Subcutaneous adipose tissue (tissue), 4 donors: ENCODE data around the gene SLC9A3. TPM values are rescaled to one million over a fixed set of nuclear protein-coding genes. Genes with fewer than 3 reads are reported as not detected.

Experiments
- CTCF ChIP-seq: fragments of 450-650 bp; IDR thresholded peaks from one replicate; pipeline ENCODE4 v1.5.1; 2016; ENCODE audit warnings: low read depth, mild to moderate bottlenecking, control low read depth, antibody characterized with exemption, moderate library complexity
- total RNA-seq, 4 donors: library from RNA; depleted of rRNA; stranded (reverse); fragments of >200 nt; gene quantifications; one replicate each; pipeline ENCODE4 v1.1.0, GENCODE V29; 2016

SLC9A3 gene
- total RNA-seq, 4 donors from 2014 or later = 1.3 to 2.3 (median 1.6) TPM

DNA sequence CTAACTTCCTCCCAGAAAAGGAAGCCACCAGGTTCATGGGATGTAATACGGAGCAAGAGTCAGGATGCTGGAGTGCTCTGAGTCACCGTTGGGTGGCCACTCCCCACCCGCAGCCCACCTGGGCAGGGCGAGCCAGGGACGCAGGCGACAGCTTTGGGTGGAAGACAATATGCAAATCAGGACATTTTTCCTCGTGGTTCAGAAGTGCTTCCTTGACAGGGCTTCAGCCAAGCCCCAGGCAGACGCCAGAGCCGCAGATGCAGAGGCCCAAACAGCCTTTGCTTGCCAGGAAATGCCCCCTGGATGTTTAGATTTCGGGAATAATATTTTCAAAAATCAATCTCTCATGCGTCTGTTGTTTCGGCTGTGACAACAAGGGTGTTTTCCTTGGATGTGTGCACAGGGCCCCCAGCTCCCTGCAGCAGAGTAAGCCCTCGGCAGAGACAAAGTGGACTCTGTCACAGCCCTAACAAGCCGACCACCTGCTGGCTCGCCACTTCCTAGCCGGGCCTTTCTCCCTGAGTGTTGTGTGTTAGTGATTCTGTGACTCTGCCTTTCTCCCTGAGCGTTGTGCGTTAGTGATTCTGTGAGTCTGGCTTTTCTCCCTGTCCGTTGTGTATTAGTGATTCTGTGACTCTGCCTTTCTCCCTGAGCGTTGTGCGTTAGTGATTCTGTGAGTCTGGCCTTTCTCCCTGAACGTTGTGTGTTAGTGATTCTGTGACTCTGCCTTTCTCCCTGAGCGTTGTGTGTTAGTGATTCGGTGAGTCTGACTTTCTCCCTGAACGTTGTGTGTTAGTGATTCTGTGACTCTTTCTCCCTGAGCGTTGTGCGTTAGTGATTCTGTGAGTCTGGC, 11.8 kb upstream of the SLC9A3 start:
- TF ChIP-seq CTCF = no peak

GRCh38 chr5:534743-535671, 10.8 kb upstream of the SLC9A3 start:
- TF ChIP-seq CTCF = no peak

DNA sequence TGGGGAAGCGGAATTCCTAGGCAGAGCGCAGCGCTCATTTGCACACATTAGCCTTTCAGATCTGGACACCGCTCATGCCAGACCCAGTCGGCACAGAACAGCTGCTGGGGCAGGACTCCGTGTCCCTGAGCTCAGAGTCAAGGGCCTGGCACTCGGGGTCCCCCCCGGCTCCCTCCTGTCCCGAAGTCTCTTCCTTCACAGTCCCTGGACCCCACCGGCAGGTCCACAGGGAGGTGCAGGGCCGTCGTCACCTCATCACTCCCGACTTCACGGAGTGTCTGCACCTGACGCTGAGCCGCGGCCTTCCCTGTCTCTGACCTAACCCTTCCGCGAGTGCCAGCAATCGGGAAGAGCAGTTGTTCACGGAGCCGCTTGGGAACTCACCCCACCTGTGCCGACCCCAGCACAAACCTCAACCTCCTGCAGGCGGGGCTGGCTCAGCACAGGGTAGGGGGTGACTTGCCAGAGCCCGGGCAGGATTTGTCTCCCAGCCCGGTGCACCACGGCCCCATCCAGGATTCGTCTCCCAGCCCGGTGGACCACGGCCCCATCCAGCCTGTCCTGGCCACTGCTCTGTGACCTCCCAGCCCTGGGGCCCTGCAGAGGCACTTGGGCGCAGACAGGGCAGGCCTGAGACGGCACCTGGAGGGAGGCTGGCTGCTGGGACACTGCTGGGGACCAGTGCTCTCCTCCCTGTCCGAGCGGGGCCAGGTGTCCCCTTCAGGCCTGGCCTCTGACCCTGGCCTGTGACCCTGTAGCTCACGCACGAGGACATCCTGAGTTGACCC, 9.9 kb upstream of the SLC9A3 start:
- TF ChIP-seq CTCF = no peak

DNA sequence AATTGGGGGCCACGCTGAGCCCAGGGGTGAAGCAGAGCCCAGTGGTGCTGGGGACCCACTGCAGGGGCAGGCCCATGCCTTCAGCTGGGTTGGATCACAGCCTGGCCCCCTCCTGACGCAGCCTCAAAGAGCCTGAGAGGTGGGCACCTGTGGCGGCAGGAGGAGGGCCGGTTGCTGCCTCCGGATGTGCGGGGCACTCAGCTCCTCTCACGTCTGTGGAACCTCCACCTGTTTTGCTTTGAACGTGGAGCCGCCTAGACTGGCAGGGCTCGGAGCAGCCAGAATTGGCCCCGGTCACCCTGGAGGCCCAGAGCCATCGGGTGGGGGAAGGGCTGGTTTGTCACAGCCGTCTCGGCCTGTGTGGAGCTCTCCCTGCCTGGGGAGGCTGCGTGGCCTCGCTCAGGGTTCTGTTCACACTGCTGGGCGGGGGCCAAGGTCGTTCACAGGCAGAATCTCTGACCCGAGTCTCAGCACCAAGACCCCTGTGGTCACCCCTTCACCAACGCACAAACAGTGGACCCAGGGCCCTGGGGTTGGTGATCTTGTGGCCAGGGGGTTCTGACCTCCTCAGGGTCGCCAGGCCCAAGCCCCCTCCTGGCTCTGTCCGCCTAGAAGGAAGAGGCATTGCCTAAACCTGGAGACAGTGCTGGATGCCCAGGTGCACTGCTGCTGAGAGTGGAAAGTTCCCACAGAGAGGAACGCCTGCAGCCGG, 9.2 kb upstream of the SLC9A3 start:
- no peak for TF ChIP-seq CTCF

- no peak for TF ChIP-seq CTCF
Measured at GRCh38 chr5:532521-533242, 8.4 kb upstream of the SLC9A3 start.

DNA sequence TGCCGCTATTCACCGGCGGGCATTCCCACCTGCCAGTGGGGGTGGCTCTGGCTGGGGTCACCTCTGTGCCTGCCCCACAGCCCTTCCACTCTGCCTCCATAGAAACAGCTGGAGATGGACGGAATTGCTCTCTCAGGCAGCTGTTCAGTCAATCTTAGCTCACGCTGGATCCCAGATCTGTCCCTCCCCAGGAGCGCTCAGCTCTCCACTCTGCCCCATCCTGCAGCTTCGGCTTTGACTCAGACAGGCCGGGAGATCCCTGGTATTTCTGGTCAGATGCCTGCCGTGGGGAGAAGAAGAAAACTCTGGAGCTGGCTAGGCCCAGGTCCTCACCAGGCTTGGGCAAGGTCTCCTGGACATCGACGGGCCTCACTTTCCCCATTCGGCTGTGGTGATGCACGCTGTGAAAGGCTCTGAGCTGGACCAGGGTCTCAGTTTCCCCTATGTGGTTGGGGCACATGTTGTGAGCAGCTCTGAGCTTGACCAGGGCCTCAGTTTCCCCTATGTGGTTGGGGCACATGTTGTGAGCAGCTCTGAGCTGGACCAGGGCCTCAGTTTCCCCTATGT, 7.6 kb upstream of the SLC9A3 start:
- TF ChIP-seq CTCF = no peak
